Nephron (organoid): ENCODE results near the gene C4BPB.
A peak's percentile ranks its signal among the peaks of the same experiment; 100 is the strongest.

Experiments used
- H3K27ac Mint-ChIP-seq, 3 experiments: 2 replicates each; pipeline ENCODE4 v1.8.0; 2020; ENCODE audit warnings: mixed read lengths in 3 of 3, mild to moderate bottlenecking in 2 of 3, moderate library complexity in 1 of 3
- H3K27me3 Mint-ChIP-seq: 2 replicates; pipeline ENCODE4 v1.8.0; 2021; ENCODE audit warnings: low read depth, mild to moderate bottlenecking, moderate library complexity, mixed read lengths
- H3K36me3 Mint-ChIP-seq: 2 replicates; pipeline ENCODE4 v1.8.0; 2020; ENCODE audit warnings: low read depth, mixed read lengths
- H3K4me1 Mint-ChIP-seq: 2 replicates; pipeline ENCODE4 v1.8.0; 2020; ENCODE audit warnings: mixed read lengths
- H3K4me3 Mint-ChIP-seq, 3 experiments: 2 replicates each; pipeline ENCODE4 v1.8.0; 2020; ENCODE audit warnings: mild to moderate bottlenecking in 3 of 3, mixed read lengths in 3 of 3, moderate library complexity in 2 of 3
- H3K9me3 Mint-ChIP-seq: 2 replicates; pipeline ENCODE4 v1.8.0; 2020; ENCODE audit warnings: mixed read lengths
- CTCF ChIP-seq, 3 experiments: fragments of 200-600 bp; sonication (generic); IDR thresholded peaks; one replicate each; pipeline ENCODE4 v1.5.0; 2021; ENCODE audit warnings: antibody characterized with exemption in 3 of 3; ENCODE audit not compliant: unreplicated experiment in 3 of 3

C4BPB gene

GRCh38 chr1:207051191-207051943 is 37.3 kb upstream of the C4BPB start, which contains the start of gene YOD1:
Gene YOD1, minus strand, starts transcription at chr1:207051208. Its CDS starts 178 bp downstream, at chr1:207051030.
- Mint-ChIP-seq H3K27me3 (no peaks in the 10 kb centered on the region), H3K36me3 (peaks cover 20% of the 10 kb centered on the region), H3K4me1 (peaks cover 57% of the 10 kb centered on the region), H3K4me3 (peak within 1 kb of the TSS; percentile 96 to 100 (median 98)), H3K27ac (peak within 1 kb of the TSS; percentile 90 to 99 (median 99)), H3K9me3 (no peaks in the 10 kb centered on the region)
- no peak for TF ChIP-seq CTCF (IDR thresholded peaks at IDR 0.05; ENCODE audit: unreplicated experiment in 3 of 3)

GRCh38 chr1:207052911-207053769 is 35.5 kb upstream of the C4BPB start, which contains the start of gene PFKFB2:
Gene PFKFB2, plus strand, starts transcription at chr1:207053275. Its CDS starts 1,443 bp downstream, at chr1:207054718.
- Mint-ChIP-seq H3K27ac (peak within 1 kb of the TSS; percentile 90 to 99 (median 93)), H3K4me1 (peaks cover 45% of the 10 kb centered on the region), H3K27me3 (no peaks in the 10 kb centered on the region), H3K9me3 (no peaks in the 10 kb centered on the region), H3K36me3 (peaks cover 6% of the 10 kb centered on the region), H3K4me3 (peak within 1 kb of the TSS; percentile 96 to 100 (median 98))
- TF ChIP-seq CTCF (IDR thresholded peaks at IDR 0.05; ENCODE audit: unreplicated experiment in 3 of 3): peak in 1 of 3 experiments; percentile 17

GRCh38 chr1:207054491-207054890 is 34.2 kb upstream of the C4BPB start:
- no peaks in the 10 kb centered on the region for H3K36me3 Mint-ChIP-seq
- H3K27me3 Mint-ChIP-seq: no peaks in the 10 kb centered on the region
- peaks cover 47% of the 10 kb centered on the region for H3K4me1 Mint-ChIP-seq
- peak overlapping the region; percentile 8 to 62 (median 24) for H3K27ac Mint-ChIP-seq
- no peak for TF ChIP-seq CTCF (IDR thresholded peaks at IDR 0.05; ENCODE audit: unreplicated experiment in 3 of 3)
- H3K9me3 Mint-ChIP-seq: no peaks in the 10 kb centered on the region
- peak overlapping the region; percentile 96 to 100 (median 98) for H3K4me3 Mint-ChIP-seq

GRCh38 chr1:207055386-207056001 is 33.2 kb upstream of the C4BPB start:
- Mint-ChIP-seq H3K27me3 (no peaks in the 10 kb centered on the region), H3K27ac (peak overlapping the region in 1 of 3 experiments; percentile 24), H3K36me3 (no peaks in the 10 kb centered on the region), H3K4me3 (peak overlapping the region in 2 of 3 experiments; percentile 70 to 100), H3K4me1 (peaks cover 41% of the 10 kb centered on the region), H3K9me3 (no peaks in the 10 kb centered on the region)
- no peak for TF ChIP-seq CTCF (IDR thresholded peaks at IDR 0.05; ENCODE audit: unreplicated experiment in 3 of 3)

GRCh38 chr1:207056673-207057072 is 32.0 kb upstream of the C4BPB start:
- TF ChIP-seq CTCF (IDR thresholded peaks at IDR 0.05; ENCODE audit: unreplicated experiment in 3 of 3): no peak
- H3K27me3 Mint-ChIP-seq: no peaks in the 10 kb centered on the region
- H3K4me1 Mint-ChIP-seq: peaks cover 32% of the 10 kb centered on the region
- H3K27ac Mint-ChIP-seq: peak overlapping the region; percentile 5 to 66 (median 49)
- peak overlapping the region in 1 of 3 experiments; percentile 36 for H3K4me3 Mint-ChIP-seq
- H3K36me3 Mint-ChIP-seq: peaks cover 4% of the 10 kb centered on the region
- no peaks in the 10 kb centered on the region for H3K9me3 Mint-ChIP-seq
